Activated gamma-delta T cell (primary cell): Measurements from ENCODE around the gene RNF227.
A peak's percentile ranks its signal among the peaks of the same experiment; 100 is the strongest.

Experiments
- DNase-seq: peaks from one replicate; lab custom pipeline; 2025; lab: John Stamatoyannopoulos, UW

The RNF227 gene

DNA sequence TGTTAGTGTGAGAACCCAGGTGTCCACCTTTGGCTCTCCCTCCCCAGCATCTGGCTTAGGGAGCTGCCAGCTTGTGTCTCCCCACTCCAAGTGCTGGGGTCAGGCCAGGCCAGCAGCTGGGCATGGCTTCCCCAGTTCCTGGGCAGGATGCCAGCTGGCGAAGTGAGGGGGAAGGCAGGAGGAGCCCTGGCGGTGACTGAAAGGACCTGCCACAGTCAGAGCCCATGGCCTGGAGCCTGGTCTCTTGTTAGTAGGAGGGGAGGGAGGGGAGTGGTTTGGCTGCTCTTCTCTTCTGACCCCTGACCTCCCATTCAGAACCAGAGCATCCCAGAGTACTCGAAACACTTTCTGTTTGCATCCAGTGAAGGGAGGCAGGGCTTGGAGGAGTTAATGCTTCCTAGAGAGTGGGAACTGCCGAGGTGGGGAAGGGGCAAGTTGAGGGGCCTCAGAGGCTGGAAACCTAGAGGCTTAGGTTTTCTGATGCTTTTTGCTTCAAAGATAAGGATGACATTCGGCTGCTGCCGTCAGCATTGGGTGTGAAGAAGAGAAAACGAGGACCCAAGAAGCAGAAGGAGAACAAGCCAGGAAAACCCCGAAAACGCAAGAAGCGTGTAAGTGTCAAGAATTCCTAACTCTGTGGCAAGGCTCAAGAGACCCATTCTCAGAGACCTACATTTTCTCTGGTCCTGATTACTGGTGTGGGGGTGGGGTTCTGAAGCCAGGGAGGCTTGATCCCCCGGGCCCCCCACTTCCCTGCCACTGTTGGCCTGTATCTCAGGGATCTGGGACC, 26.7 kb downstream of the RNF227 start:
- no peak for DNase-seq

DNA sequence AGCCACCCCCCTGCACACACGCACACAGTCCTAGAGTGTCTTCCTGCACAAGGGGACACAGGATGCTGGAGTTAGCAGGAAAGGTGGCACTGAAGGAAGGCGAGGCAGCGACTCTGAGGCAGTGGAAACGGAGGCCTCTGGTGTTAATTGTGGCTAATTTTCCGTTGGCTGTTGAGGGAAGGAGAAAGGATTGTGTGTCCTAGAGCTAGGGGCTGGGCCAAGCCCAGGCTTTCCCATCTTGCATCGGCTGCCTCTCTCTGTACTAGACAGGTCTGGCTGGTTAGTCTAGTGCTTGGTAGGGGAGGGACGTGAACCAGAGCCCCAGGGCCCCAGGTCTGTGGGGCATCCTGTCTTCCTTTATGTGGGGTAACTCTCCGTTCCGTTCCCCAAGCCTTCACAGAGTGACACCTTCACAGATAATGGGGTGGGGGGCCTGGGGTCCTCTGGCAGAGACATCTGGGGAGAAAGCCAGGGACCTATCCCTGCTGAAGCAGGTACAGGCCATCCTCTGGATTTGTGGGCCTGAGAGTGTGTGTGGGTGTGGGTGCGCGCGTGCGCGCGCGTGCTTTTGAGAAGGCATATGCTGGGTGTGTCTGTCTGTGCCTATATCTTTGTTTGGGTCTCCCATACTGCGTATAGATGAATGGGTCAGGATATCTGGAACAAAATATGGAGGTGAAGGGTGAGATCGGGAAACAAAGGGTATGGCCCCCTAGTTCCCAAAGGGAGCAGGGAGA, 27.7 kb downstream of the RNF227 start, which contains the start of gene CHD3:
Gene CHD3, plus strand, starts transcription at position 606 of the 737 bp plus-strand sequence. CDS start 212 bp downstream, outside the sequence.
- no peak for DNase-seq

DNA sequence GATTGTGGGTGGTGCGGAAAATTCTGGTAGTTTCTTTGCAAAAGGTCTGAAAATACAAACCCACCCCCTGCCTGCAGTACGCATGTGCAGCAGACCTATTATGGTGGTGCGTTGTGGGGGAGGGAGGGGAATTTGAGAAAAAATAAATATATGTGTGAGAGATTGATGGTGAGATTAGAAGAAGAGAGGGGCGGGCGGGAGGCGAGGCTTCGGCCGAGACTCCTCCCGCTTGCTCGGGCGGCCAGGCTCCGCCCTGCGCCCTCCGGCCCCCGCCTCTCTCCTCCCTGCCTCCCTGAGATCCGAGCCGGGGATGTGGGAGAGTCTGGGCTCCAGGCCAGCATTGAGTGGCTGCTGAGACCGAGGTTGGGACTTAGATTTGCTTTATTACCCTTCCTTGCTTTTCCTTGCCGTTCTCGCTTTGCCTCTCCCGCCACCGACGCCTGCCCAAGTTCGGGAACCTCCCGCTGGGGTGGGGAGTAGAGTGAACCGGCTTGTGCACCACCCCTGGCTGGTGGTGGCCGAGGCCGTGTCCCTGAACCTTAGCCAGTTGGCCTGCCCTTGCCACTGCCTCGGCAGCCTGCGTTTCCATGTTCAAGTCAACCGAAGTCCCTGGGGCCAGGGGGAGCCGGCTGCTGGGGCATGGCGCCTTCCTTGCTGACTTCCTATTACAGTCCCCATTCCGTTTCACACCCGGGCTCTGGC, 28.5 kb downstream of the RNF227 start:
- DNase-seq: peak; percentile 51

- no peak for DNase-seq
These were observed 29.0 kb downstream of the RNF227 start for GRCh38 chr17:7887038-7887481.

DNA sequence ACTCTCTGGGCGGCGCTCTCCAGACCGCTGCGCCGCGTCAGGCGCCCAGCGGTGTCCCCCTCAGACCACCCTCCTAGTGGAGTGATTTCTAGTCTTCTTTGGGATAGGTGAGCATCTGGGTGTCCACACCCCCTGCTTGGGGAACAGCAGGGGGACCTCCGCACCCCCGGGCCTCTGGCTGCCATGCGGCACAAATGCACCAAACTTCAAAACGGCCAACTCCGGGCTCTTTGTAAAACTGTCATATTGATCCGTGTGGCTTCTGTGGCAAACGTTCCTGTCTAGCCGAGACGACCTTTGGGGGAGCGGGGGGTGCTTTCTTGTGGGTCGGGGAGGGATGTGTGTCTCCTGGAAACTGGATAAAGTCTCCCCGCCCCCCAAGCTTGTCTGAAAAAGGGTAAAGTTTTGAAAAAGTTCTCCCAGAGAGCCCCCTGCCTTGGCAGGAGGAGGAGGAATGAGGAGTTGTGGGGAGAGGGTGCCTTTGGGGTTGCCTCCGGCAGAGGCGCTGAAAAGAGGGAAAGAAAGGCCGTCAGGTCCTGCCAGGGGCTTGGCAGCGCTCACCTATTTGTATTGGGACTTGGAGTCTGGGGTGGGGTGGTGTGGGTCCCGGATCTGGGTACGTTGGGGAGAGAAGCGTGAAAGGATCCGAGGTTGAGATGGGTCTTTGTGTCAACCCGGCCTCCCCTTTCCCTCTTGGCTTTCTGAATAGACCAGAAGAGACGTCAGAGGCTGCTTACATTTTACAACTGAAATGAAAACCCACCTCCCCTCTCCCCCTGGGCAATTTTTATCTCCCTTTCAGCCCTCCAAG, 29.7 kb downstream of the RNF227 start:
- no peak for DNase-seq

DNA sequence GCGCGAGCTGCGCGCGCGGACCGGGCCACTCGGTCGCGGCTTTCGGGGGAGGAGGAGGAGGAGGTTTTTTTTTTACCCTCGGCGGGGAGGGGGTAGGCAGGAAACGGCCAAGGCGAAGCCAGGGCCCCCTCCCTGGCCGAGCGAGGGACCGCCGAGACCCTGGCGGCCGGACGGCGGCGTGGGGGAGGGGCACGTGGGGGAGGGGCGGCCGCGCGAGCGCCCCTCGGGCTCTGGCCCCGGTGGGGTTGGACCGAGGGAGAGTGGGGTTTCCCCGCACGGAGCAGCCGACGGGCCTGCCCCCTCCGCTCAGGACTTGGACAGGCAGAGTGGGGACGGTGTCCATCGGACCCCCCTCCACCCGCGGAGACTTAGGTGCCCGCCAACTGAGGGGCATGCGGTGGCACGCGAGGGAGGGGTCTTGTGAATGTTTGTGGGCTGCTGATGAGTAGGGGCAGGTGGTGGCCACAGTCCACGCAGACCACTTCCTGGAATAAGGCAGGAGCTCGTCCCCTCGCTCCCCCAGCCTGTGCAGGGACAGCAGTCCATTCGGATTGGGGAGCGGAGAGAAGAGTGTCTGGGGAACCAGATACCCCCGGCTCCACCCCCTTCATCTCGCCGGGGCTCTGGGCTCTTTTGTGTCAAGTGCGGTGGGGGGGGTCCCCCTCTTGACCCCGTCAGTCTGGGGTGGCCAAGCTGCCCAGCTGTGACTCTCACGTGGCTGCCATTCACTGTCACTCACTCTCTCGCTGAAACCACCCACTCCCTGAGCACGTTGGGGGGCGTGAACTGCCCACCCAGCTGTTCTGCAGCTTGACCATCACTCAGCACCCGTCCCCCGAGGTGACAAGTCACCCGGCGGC, 30.5 kb downstream of the RNF227 start:
- DNase-seq: no peak

GRCh38 chr17:7884581-7885366, 31.3 kb downstream of the RNF227 start:
- DNase-seq: peak; percentile 52

- no peak for DNase-seq
These were observed 32.2 kb downstream of the RNF227 start for GRCh38 chr17:7883781-7884386.

DNA sequence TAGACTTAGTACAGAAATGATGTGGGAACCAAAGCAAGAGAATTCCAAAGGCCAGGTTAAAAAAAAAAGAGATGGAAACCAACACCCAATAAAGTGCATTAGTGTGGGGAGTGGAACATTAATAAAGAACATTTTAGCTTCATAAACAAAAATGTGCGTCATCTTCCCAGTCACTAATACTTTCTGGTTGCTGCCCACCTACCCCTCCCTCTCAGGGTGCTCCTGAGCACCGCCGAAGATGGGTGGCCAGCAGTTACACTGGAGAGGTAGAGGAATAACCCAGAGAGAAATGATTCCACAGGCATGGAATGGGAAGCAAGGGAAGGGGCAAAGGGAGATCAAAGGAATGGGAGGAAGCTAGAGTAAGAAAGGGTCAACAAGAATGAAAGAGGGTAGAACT, 33.5 kb downstream of the RNF227 start:
- DNase-seq: no peak

- no peak for DNase-seq
These were observed 34.0 kb downstream of the RNF227 start for GRCh38 chr17:7882068-7882467.

- no peak for DNase-seq
These were observed 34.6 kb downstream of the RNF227 start for GRCh38 chr17:7881276-7882054.

DNA sequence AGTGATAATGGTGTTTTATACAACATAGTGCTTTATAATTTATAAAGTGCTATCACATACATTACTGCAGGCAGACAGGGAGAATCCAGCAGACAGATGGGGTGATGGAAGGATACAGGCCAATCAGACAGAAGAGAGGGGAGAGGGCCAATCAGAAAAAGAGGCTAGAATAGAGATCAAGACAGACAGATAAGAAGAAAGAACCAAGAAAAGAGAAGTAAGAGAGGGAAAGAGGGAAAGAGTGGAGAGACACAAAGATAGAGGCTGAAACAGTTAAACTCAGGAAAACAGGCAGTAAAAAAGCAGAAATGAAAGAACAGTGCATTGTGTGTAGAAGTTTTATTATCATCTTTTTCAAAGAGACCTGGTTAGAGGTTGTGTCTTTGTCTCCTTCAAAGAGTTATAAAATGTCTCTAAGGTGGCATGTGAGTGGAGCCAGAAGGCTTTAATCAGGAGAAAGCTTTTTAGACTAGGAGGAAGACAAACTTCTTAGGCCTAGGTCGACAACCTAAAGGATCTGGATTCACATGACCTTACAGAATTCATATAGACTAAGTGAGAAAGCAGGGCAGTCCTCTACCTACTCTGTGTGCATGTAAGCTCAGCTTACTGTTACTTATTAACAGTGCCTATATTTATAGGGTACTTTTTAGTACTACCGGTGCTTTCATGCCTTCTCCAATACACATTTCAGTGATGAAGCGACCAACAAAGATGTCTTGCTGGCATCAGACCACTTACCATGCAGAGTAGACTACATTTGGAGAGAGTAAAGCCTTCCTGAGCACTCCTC, 35.8 kb downstream of the RNF227 start:
- DNase-seq: no peak

DNA sequence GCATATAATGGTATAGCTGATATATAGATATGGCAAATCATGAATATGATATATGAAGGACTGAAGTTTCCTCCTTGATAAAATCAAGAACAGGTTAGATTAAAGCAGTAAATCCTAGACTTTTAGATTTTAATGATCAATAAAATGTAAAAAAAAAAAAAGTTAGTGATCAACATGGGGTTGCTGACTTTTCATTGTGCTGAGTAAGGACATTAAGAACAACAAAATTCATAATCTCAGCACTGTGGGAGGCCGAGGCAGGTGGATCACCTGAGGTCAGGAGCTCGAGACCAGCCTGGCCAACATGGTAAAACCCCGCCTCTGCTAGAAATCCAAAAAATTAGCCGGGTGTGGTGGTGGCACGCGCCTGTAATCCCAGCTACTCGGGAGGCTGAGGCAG, 37.9 kb downstream of the RNF227 start:
- no peak for DNase-seq

DNA sequence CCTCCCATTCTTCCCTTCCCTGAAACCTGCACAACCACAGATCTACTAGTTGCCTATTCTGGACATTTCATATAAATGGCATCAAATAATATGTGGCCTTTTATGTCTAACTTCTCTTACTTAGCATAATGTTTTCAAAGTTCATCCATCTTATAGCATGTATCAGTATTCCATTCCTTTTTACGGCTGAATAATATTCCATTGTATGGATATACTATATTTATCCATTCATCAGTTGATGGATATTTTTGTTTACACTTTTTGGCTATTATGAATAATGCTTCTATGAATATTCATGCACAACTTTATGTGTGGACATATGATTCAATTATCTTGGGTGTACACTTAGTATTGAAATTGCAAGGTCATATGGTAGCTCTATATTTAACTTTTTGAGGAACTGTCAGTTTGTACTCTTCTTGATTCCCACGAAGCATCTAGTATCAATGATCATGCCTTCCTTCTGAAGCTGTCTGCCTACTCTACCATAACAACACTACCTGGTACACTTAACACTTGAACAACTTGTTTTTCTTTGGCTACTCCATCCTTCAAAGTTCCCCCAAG, 40.2 kb downstream of the RNF227 start:
- no peak for DNase-seq

GRCh38 chr17:7873051-7873450, 43.0 kb downstream of the RNF227 start:
- no peak for DNase-seq

DNA sequence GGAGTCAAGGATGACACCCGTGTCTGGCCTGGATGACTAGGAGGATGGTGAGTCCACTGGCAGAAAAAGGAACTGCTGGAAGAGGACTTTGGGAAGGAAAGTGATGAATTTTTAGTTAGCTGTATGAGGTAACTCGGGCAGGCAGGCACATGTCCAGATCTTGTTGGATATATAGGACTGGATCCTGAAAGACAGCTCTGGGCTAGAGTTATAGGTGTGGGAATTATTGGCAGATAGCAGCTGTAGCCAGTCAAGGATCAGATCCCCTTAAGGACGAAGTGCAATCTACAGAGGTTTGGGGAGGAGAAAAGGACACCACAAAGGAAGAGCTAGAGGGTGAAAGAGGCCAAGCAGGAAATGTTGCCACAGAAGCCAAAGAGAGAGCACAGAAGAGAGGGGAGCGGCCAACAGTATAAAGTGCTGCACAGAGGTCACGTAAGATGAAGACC, 48.2 kb downstream of the RNF227 start:
- DNase-seq: no peak

GRCh38 chr17:7864995-7865650, 51.0 kb downstream of the RNF227 start:
- DNase-seq: no peak
